A673 (cell line): Measurements from ENCODE around the gene LSM10.

Source experiments
- EZH2 ChIP-seq: fragments of 200-600 bp; sonication (generic); IDR thresholded peaks from 2 replicates; pipeline ENCODE4 v1.6.1; 2017; ENCODE audit warnings: borderline replicate concordance, low read depth, mild to moderate bottlenecking, mixed read lengths, antibody characterized with exemption, low read length; ENCODE audit not compliant: poor library complexity, severe bottlenecking
- TF ChIP-seq, protein P1 (sequence below): fragments of 300-800, 200-600 bp; sonication (generic); conservative IDR thresholded peaks from 2 replicates; pipeline ENCODE4 v1.5.1; 2017; ENCODE audit warnings: low read depth, mild to moderate bottlenecking, antibody characterized with exemption, low read length, moderate library complexity, mixed read lengths

DNA sequence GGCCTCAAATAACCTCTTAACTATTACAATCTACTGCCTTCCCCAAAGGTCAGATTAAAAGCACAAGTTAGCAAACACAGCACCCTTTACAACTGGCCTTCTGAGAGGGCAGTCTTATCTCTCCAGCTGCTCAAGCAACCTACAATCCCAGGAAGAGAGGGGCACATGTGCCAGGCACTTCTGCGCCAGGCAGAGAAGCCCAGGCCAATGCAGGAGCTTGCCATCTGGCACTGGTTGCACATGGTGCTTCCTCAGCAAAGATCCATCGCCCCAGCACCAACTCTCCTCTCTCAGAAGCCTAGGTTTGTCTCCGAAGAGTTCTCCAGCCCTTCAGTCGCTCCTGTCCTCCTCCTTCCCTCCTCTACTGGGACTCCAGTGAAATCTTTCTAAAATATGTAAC lies 14.5 kb downstream of the LSM10 start:
- TF ChIP-seq, protein P1, sequence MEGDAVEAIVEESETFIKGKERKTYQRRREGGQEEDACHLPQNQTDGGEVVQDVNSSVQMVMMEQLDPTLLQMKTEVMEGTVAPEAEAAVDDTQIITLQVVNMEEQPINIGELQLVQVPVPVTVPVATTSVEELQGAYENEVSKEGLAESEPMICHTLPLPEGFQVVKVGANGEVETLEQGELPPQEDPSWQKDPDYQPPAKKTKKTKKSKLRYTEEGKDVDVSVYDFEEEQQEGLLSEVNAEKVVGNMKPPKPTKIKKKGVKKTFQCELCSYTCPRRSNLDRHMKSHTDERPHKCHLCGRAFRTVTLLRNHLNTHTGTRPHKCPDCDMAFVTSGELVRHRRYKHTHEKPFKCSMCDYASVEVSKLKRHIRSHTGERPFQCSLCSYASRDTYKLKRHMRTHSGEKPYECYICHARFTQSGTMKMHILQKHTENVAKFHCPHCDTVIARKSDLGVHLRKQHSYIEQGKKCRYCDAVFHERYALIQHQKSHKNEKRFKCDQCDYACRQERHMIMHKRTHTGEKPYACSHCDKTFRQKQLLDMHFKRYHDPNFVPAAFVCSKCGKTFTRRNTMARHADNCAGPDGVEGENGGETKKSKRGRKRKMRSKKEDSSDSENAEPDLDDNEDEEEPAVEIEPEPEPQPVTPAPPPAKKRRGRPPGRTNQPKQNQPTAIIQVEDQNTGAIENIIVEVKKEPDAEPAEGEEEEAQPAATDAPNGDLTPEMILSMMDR: no peak
- no peak for TF ChIP-seq EZH2
